GM18519 (cell line): ENCODE measurements around the gene ZNF692.

Source experiments
- ATAC-seq: cut with Tn5 transposase; IDR thresholded peaks from one replicate; pipeline ENCODE4 v1.9.1; 2021; ENCODE audit warnings: mild to moderate bottlenecking, moderate library complexity; ENCODE audit not compliant: unreplicated experiment, low FRiP score

ZNF692 gene

DNA sequence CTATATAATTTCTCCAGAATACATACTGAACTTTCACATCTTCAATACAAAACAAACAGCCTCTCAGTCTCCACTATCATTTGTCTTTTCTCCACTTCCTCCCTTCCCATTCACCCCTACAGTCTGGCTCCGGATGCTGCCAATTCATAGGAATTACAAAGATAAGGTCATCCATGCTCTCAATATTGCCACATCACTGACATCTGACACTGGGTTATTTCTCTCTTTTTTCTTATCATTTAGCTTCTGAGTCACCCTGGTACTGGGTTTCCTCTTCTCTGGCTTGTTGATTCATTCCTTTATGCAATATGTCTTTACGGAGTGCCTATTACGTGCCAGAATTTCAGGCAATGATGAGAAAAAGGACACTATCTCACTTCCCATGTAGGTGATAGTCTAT lies 30.0 kb downstream of the ZNF692 start:
- ATAC-seq: no peak

DNA sequence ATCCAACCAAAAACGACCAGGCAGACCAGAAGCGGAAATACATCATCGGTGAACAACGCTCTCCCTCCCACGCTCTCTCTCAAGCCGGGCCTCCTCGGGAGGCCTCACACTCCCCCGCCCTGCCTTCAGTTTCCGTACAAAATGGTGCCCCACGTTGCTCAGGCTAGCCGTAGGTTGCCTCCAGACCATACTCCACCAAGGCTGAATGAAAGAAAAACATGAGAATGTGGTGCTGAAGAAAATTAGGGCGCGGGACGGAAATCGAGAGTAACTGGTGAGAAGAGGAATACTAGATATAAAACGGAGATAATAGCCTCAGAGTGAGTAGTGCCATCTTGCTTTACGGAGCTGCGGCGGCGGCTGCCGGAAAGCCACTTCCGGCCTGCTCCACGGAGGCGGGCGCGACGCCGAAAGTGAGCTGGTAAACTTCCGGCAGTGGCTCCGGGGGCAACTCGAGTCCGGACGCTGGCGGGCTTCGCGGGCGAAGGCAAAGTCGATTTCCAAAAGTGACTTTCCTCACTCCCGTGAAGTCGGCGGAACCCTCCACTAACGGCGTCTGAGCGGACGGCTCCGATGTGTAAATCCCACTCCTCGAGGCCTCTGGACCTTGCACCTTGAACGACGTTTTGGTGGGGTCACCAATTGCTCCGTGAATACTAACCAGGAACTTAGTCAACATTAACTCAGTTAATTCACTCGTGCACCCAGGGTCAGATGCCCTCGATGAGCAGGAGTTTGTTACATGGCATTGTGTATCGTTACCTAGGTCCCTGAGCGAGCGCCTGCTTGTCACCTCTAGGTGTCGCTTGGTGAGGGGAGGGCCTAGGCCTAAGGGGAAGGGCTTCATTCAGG lies 32.8 kb downstream of the ZNF692 start, which contains the start of gene SH3BP5L:
Gene SH3BP5L, minus strand, starts transcription at position 7 of the 852 bp plus-strand sequence. CDS start 980 bp downstream, outside the sequence.
- ATAC-seq: peak; percentile 80

DNA sequence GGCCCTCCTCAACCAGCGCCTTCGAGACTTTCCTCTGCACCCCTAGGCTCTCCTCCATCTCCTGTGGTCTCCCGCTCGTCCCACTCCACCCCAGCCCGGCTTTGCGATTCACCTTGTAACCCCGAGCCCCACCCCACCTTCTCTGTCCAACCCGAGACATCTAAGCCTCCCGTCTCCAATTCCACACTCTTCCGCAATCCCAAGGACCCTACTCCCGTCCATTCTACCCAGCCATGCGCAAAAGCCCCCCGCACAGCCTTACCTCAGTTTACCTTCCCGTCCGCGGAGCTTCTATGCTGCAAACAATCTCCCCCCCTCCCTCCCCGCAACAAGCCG lies 33.3 kb downstream of the ZNF692 start:
- ATAC-seq: no peak

DNA sequence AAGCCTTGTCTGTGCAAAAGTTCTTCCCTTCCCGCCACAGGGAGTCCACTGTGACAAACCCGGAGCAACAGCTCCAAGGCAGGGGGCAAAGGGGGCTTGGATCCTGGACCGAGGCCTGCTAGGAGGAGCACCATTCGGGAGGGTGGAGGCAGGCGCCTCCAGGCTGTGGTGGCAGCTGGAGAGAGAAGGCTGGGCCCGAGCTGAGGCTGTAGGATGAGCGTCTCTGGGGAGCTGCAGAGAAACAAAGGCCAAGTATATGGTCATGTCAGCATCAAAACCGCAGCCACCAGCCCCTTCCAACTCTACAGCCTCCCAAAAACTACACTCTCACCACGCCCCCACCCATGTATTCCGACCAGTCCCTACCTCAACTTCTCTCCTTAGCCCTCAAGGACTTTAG lies 33.7 kb downstream of the ZNF692 start:
- no peak for ATAC-seq

DNA sequence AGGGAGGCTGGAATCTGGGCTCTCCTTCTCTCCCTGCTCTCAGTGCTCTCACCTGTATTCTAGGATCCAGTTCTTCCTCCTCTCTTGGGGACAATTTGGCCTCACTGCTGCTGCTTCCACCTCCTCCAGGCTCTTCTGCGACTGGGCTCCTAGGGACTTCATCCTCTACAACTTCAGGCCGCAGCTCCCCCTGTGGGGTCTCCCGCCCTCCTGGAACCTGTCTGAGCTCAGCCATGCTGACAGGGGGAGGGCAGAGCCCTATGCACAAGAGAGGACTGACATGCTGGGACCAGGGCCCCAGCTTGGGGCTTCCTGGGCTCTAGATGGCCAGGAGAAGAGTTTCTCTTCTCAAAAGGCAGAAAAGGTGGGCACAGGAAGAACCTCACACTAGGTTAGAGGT lies 34.2 kb downstream of the ZNF692 start:
- no peak for ATAC-seq

DNA sequence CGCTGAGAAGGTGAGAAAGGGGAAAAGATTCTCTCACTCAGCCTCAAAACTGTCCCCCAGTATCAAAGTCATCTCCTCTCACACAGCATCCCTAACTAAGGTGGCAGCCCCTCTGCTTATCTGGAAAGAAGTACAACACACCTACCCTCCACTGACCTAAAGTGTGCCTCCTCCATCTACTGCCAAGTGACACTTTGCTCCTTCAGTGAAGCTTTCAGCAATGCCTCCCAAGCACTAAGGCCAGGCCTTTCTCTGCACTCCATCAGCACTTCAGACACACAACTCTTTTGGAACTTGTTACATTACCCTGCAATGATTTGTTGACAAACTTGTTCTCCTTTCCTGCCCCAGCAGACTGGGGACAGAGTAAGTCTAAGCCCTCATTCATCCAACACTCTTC lies 34.6 kb downstream of the ZNF692 start:
- ATAC-seq: no peak

DNA sequence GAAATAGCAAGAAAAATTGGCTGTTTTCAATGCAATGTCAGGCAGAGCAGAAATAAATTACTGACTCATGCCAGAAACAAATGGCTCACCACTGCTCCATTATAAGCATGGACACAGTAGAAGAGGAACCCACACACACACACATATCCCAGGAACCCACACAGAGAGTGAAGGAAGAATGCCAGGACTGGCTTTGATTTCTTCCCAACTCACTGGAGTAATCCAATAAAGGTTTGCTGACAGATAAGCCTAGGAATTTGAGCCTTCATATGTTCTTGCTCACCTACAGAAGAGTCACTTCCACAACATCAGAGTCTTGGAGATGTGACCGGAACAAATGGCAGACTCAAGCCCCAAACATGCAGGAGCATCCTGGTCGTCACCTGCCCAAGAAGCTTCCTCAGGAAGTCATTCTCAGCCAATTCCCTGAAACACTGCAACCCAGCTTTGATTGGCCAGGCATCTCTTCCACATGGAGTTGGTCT lies 35.3 kb downstream of the ZNF692 start:
- no peak for ATAC-seq

DNA sequence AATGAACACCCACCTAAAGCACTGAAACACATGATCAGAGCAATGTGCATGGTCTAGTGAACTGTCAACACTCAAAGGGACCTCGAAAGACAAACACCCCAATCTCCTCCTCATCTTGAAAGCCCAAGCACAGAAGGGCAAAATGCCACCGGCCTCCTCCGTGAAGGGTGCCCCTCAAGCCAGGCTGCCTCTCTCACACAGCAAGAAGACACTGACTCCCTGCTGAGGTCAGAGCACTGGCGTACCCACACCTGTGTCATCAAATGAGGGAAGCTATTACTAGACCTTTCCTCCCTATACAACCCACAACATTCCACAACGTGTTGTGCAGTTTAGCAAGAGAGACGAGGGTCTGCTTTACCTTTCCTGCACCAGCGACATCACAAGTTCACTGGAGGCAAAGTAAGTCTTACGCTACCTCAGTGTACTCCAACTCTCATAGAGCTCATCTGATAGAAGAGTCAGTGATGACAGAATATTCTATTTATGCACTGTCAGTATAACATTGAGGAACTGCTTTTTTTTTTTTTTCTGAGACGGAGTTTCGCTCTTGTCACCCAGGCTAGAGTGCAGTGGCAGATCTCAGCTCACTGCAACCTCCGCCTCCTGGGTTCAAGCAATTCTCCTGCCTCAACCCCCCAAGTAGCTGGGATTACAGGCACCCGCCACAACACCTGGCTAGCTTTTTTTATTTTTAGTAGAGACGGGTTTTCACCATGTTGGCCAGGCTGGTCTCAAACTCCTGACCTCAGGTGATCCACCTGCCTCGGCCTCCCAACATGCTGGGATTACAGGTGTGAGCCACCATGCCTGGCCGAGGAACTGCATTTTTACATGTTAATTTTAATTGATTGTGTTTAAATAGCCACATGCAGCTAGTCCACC lies 36.5 kb downstream of the ZNF692 start:
- peak; percentile 42 for ATAC-seq

DNA sequence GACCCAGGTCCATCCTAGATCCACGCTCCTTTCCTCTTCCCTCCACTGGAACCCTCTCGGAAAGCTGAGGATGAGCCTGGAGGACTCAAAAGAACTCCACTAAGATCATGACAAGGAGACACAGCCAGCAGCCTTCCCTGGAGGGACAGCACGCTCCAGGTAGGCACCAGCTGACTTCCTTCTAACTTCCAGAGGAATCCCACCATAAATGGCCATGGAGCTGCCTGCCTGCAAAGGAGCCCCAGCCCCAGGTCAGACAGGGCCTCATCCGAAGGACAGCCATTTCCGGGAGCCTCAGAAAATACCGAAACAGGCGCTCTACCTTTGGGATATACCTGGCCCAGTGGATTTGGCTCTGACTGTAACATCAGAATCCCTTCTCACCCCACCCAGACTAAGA lies 37.2 kb downstream of the ZNF692 start:
- ATAC-seq: no peak

DNA sequence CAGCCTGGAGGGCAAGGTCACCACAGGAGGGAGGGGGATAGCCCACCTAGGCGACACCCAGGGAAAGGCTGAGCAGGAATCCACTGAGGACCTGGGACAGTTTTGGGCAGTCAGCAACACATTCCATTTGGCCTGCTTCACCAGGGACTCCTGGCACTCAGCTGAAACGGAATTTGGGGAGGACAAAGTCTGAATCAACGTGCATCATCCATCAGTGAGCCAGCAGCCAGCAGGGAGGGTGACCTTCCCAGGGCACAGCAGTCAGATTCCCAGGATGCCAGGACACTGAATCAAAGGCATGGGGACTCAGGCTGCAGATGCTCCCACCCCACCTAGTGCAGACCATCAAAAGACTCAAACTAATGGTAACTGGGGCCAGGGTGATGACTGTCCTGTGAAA lies 37.8 kb downstream of the ZNF692 start:
- no peak for ATAC-seq

DNA sequence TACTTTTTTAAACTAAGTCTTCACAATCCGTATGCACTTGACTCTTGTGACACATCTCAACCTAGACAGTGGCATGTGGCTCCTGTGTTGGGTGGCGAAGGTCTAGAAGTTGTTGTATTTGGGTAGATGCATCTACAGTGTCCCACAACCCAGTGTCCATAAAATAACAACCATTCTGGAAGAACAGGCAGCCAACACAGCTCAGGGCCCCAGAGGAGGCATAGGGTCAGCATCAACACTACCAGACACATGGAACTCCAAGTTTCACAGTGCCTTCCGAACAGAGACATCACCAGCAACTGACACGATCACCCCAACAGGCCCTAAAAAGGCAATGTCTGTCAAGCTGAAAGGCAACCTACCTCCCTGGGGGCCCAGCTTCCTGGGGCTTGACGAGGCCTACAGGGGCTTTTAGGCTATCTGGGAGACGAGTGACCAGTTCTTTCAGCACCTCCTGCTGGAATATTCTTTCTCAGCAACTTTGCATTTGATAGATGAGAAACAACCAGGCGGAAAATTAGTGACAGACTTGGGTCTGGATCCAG lies 38.8 kb downstream of the ZNF692 start:
- no peak for ATAC-seq

DNA sequence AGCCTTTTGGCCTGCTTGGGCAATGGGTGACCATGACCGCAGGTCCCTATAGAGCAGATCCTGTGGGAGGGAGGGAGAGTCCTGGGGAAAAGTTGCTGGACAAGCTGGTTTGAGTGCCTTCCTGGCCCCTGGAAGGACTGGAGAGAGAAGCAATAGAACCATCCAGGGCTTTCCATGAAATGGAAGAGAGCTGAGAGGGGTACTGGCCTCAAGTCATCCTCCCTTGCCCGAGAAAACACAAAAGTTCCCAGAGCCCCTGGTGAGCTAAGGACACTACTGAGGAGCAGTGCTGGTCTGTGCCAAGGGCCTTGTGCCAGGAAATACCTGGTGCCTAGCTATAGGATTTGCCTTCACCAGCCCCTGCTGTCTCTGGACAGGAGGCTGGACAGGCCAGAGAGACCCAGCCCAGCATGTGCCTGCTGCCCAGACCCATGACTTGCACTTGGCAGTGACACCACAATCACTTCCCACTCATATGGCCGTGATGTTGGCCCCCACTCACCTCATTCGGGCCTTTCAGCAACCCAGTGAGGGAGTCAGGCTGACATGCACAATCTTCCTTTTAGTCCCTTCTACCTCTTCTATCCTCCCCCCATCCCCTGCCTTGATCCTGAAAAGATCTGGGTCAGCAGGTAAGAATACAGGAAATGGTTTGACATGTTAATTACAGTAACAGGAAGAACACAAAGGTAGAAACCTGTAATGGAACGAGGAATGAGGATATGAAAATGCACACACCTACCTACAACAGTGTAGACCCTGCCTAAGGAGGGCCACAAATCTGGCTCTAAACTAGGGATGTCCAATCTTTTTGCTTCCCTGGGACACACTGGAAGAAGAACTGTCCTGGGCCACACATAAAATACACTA lies 40.1 kb downstream of the ZNF692 start:
- no peak for ATAC-seq

DNA sequence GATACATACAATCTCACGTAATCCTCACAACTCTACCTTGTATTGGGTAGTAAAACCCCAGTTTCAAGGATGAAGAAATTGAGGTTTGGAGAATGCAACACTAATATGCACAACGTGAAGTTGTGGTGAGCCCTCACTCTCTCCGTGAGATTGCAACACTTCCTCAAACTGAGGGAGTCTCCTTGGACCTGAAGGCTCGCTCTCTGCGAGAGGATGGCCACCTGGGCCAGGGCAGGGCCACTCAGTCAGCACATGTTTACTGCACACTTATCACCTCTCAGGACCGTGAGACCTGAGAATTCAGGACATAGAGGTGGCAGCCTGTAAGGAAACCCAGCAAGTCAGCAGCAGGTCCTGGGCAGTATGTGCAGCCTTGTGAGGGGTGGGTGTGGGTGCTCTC lies 41.8 kb downstream of the ZNF692 start:
- ATAC-seq: no peak

DNA sequence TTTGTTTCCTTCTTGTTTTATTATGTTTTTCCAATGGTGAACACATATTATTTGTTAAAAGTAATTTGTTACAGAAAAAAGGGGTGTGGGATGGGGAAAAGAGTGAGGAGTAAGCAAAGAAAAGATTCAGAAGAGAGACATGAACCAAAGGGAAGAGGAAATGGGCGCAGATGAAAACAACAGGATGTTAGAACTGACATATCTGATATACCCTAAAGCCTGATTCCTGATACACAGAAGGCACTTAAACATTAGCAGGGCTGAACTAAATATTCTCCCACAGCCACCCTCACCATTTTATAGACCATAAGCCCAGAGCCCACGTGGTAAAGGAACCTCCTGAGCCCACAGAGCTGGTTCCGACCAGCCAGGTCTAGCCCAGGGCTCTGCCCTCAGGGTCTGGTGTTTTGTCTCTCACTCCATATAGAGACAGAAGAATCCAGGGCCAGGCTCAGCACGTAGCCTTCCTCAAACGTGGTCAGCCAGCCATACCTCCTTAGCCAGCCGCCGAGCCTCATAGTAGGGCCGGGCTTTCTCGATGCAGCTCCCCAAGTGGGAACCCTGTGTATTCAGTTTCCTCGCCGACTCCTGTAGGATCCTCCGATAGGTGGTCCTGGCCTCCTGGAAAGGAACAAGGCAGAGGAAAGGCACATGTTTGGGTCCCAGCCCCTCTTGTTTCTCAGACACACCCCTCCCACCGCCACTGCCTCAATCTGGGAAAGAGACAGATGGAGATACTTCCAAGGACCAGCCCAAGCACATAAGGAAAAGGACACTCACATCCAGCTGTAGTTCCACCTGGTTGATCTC lies 42.6 kb downstream of the ZNF692 start:
- no peak for ATAC-seq

DNA sequence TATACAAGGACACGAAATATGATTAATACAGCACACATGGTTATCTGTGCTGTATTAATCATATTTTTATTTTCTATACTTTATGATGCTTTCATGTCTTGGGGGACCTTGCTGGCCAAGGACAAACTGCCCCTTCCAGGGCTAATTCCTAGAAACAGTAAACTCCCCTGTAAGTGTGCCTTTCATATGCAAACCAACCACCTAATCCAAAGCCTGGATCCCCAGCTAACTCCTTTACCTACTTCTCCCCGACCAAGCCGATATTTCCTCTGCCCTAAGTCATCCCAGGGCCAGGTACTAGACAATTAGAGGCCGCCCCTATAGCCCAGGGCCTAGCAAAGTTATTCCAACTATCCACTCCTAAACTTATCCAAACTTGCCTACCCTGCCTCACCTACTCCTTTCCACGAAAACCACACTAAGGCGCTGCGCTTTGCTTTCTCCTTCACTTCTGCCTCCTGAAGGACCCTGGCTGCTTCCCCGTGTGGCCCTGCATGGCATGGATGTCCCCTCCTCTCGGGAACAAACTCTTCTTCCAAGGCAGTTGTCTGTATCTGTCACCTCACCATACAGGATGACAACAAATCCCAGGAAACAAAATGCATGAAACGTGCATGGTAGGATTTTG lies 43.4 kb downstream of the ZNF692 start:
- ATAC-seq: no peak

DNA sequence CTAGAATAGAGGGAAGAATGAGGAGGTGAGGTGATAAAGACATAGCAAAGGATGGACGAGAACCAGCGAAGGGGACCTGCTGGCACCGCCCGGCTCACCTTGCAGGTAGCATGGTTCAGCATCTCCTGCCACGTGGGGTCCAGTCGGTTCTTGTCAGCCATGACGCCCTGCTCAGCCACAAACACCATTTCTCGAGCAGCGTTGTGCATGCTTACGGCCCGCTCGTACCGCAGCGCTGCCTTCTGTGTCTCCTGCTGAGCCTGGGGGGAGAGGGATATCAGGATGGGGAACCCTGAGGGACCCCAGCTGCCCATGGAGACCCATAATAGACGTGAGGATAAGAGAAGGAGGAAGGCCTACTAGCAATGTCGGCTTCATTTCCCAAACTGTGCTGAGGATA lies 44.5 kb downstream of the ZNF692 start:
- ATAC-seq: no peak

DNA sequence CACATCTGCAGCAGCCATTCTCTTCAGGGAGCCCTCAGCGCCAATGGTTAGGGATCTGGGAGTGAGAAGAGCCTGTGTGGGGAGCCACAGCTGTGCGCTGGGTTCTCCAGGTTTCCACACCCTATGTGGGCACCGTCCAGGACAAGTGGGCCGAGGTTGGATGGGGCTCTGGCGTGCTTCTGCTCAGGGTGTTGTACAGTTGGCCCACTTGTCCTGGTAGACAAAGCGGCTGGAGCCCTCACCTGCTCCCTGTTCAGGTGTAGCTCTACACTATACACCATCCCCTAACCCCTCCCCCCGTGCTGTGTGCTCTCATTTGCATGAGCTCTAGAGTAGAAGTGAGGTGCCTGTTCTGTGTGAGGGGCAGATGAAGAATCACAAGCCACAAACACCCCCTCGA lies 45.3 kb downstream of the ZNF692 start:
- no peak for ATAC-seq

DNA sequence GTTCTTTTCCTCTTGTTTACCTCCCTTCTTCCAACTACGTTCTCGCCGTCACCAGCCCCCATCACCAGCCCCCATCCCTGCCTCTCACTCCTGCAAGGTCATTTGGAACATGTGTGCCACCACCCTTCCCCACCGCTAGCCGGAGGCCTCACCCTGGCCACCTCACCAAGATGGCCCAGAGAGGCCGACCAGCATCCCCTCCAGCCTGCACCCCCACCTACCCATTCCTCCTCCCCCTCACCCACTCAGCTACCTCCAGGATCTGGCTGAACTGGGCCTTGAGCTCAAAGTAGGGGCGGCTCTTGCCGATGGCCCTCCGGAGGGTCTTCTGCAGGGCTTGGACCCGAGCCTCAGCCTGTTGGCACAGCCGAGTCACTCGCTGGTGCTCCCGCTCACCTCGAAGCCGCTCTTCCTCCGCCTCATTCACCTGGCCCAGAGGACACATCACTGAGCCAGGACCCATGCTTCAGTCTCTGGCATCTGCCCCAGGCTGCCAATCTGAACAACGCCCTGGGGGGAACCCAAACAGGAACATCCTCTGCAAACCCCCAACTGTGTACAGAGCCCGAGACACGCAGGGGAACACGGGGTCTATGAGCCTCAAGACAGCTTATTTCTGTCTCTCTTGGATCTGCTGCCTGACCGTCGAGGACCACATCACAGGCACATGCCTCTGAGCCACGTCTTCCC lies 46.0 kb downstream of the ZNF692 start:
- ATAC-seq: no peak
